Stomach (tissue), 9 donors: Measurements from ENCODE around the gene FAM47E. TPM values are rescaled to one million over a fixed set of nuclear protein-coding genes. Genes with fewer than 3 reads are reported as not detected.

Experiments
- DNase-seq, 2 donors: peaks; one replicate each; pipeline versions ENCODE4 v3.0.0 to v3.0.0-alpha.2; 2013 to 2019
- H3K27ac ChIP-seq, 5 donors: fragments of 200-600 bp in 4 of 5; sonication (generic) in 4 of 5; one replicate each; pipeline ENCODE4 v1.5.1; 2013 to 2019; ENCODE audit warnings: mild to moderate bottlenecking in 1 of 5, moderate library complexity in 1 of 5
- H3K27me3 ChIP-seq, 3 donors: fragments of 200-600 bp; sonication (generic); one replicate each; pipeline ENCODE4 v1.5.1; 2017 to 2019; ENCODE audit warnings: mixed run types in 1 of 3
- H3K36me3 ChIP-seq, 4 donors: fragments of 200-600 bp; sonication (generic); 1 replicate in 3 of 4; 2 replicates in 1 of 4; pipeline ENCODE4 v1.5.1; 2016 to 2019
- H3K4me1 ChIP-seq, 4 donors: fragments of 200-600 bp; sonication (generic); one replicate each; pipeline ENCODE4 v1.5.1; 2016 to 2019
- H3K4me3 ChIP-seq, 4 donors: fragments of 200-600 bp; sonication (generic) in 3 of 4; one replicate each; pipeline ENCODE4 v1.5.1; 2016 to 2019; ENCODE audit warnings: mild to moderate bottlenecking in 1 of 4
- H3K9me3 ChIP-seq, 4 donors: fragments of 200-600 bp; sonication (generic); one replicate each; pipeline ENCODE4 v1.5.1; 2016 to 2019
- CTCF ChIP-seq, 7 experiments: fragments of 450-650 bp in 4 of 7; fragments of 200-600 bp in 3 of 7; sonication (generic) in 3 of 7; IDR thresholded peaks; one replicate each; pipeline ENCODE4 v1.5.1; 2016 to 2019; ENCODE audit warnings: antibody characterized with exemption in 7 of 7, control low read depth in 2 of 7, mild to moderate bottlenecking in 1 of 7
- EP300 ChIP-seq: sonication (generic); formaldehyde crosslinking; IDR thresholded peaks from one replicate; pipeline ENCODE4 v1.6.1; 2017; ENCODE audit warnings: antibody characterized with exemption
- POLR2A ChIP-seq, 4 donors: fragments of 450-650 bp; IDR thresholded peaks; one replicate each; pipeline ENCODE4 v1.6.1; 2016; ENCODE audit warnings: antibody characterized with exemption in 4 of 4, control low read depth in 2 of 4, mild to moderate bottlenecking in 1 of 4, moderate library complexity in 1 of 4
- POLR2AphosphoS5 ChIP-seq, 3 donors: sonication (generic); formaldehyde crosslinking; IDR thresholded peaks; one replicate each; pipeline ENCODE4 v1.6.1; 2016; ENCODE audit warnings: antibody characterized with exemption in 3 of 3
- intact Hi-C: fragments of 100-400 bp; cut with DNase I; formaldehyde crosslinking; loops from one replicate; pipeline ENCODE4 v1.15.1; 2023; ENCODE audit warnings: low total_unique reads
- polyA plus RNA-seq, 3 donors: library from polyadenylated mRNA; stranded (reverse); fragments of 200-250 nt; gene quantifications; one replicate each; pipeline ENCODE4 v1.2.3, GENCODE V29; 2013
- total RNA-seq, 5 donors: library from RNA; depleted of rRNA; stranded (reverse); fragments of >200 nt; gene quantifications; one replicate each; pipeline versions ENCODE4 v1.1.0 to v1.2.3, GENCODE V29; 2014 to 2016
- donor health status: healthy with polysubstance abuse.
- donor health status: Bipolar disorder and iron deficiency.
- donor health status: healthy.

Gene FAM47E
- total and polyA plus RNA-seq, 8 donors: under 0.01 to 10.8 (median 6.5) TPM; not detected in 1

DNA sequence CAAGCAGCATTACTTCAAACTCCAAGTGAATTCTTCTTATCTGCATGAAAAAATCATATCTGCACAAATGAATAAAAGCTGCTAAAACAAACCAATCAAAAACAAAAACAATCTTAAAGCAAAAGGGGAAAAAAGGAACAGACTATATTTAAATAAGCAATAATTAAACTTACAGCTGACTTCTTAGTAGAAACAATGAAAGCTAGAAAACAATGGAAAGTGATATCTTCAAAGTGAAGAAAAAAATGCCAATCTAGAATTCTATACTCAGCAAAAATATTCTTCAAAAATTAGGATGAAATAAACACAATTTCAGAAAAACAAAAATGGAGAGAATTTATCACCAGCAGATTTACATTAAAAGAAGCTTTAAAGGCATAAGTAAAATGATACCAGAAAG lies 75.0 kb downstream of the FAM47E start:
- no peaks in the 10 kb centered on the region for H3K4me1 ChIP-seq
- intact Hi-C loops: no loop called here
- H3K27me3 ChIP-seq: no peaks in the 10 kb centered on the region
- H3K36me3 ChIP-seq: no peaks in the 10 kb centered on the region
- DNase-seq: no peak
- H3K9me3 ChIP-seq: peaks cover 8 to 38% (median 12%) of the 10 kb centered on the region in 4 donors
- no peak overlapping the region for H3K27ac ChIP-seq
- TF ChIP-seq POLR2A (IDR thresholded peaks at IDR 0.05) (no peak), CTCF (IDR thresholded peaks at IDR 0.05) (no peak), POLR2AphosphoS5 (IDR thresholded peaks at IDR 0.05) (no peak), EP300 (no peak)
- no peak overlapping the region for H3K4me3 ChIP-seq

Other genes with a start within 250 kb of the FAM47E start
- 1 to 10 TPM in 2 of 5 donors, under 1 TPM in 1, not detected in 2; 0.37 to 4.3 (median 1.2) TPM for gene CXCL9, start 244.2 kb upstream of the FAM47E start, total RNA-seq
- 1 to 10 TPM in 1 of 3 donors, under 1 TPM in 2; 0.25 to 4.0 (median 0.46) TPM for gene CXCL9, start 244.2 kb upstream of the FAM47E start, polyA plus RNA-seq
- gene CXCL10, start 228.2 kb upstream of the FAM47E start, total RNA-seq: under 1 TPM in 1 of 5 donors, not detected in 4; 0.92 TPM
- 10 to 100 TPM in 1 of 3 donors, 1 to 10 TPM in 2; 1.3 to 25.6 (median 4.1) TPM for gene CXCL10, start 228.2 kb upstream of the FAM47E start, polyA plus RNA-seq
- gene CXCL11, start 215.7 kb upstream of the FAM47E start, total RNA-seq: 1 to 10 TPM in 1 of 5 donors, under 1 TPM in 1, not detected in 3; 0.43 to 1.3 TPM
- 1 to 10 TPM in 1 of 3 donors, under 1 TPM in 1, not detected in 1; 0.19 to 3.4 TPM for gene CXCL11, start 215.7 kb upstream of the FAM47E start, polyA plus RNA-seq
- gene ART3, start 177.0 kb upstream of the FAM47E start, total RNA-seq: 10 to 100 TPM in 1 of 5 donors, under 1 TPM in 2, not detected in 2; 0.45 to 26.3 (median 0.55) TPM
- under 1 TPM in 2 of 3 donors, not detected in 1; 0.46 to 0.90 TPM for gene ART3, start 177.0 kb upstream of the FAM47E start, polyA plus RNA-seq
- 10 to 100 TPM in 3 of 5 donors, 1 to 10 TPM in 2; 9.3 to 87.6 (median 10.3) TPM for gene NUP54, start 103.3 kb upstream of the FAM47E start, total RNA-seq
- gene NUP54, start 103.3 kb upstream of the FAM47E start, polyA plus RNA-seq: 10 to 100 TPM; 14.2 to 21.8 (median 21.5) TPM
- gene SCARB2, start 37.9 kb upstream of the FAM47E start, total RNA-seq: 100 to 1,000 TPM in 3 of 5 donors, 10 to 100 TPM in 2; 84.0 to 293 (median 161) TPM
- gene SCARB2, start 37.9 kb upstream of the FAM47E start, polyA plus RNA-seq: 10 to 100 TPM; 30.4 to 55.3 (median 42.7) TPM
- gene STBD1, start 55.0 kb downstream of the FAM47E start, total RNA-seq: 10 to 100 TPM in 1 of 5 donors, 1 to 10 TPM in 2, under 1 TPM in 1, not detected in 1; 0.89 to 29.3 (median 7.3) TPM
- gene STBD1, start 55.0 kb downstream of the FAM47E start, polyA plus RNA-seq: 1 to 10 TPM; 2.5 to 4.1 (median 3.4) TPM
- under 1 TPM in 1 of 5 donors, not detected in 4; 0.73 TPM for gene CCDC158, start 169.4 kb downstream of the FAM47E start, total RNA-seq
- gene CCDC158, start 169.4 kb downstream of the FAM47E start, polyA plus RNA-seq: not detected
- 100 to 1,000 TPM in 3 of 5 donors, 10 to 100 TPM in 2; 71.2 to 212 (median 121) TPM for gene SHROOM3, start 183.5 kb downstream of the FAM47E start, total RNA-seq
- 10 to 100 TPM in 2 of 3 donors, 1 to 10 TPM in 1; 6.1 to 18.9 (median 15.3) TPM for gene SHROOM3, start 183.5 kb downstream of the FAM47E start, polyA plus RNA-seq